HUES48 (cell line): Measurements from ENCODE around the gene VGLL4.

Experiments
- H3K27ac ChIP-seq: one replicate; pipeline ENCODE4 v1.7.0; 2013; ENCODE audit warnings: low read depth, low read length, inconsistent platforms
- H3K27me3 ChIP-seq: 2 replicates; pipeline ENCODE4 v1.6.1; 2013; ENCODE audit warnings: mild to moderate bottlenecking, low read length; ENCODE audit not compliant: control insufficient read depth, insufficient read depth
- H3K36me3 ChIP-seq: 2 replicates; pipeline ENCODE4 v1.6.1; 2013; ENCODE audit warnings: low read length; ENCODE audit not compliant: control insufficient read depth, insufficient read depth
- H3K4me1 ChIP-seq: 2 replicates; pipeline ENCODE4 v1.6.1; 2013; ENCODE audit warnings: mild to moderate bottlenecking, low read length; ENCODE audit not compliant: control insufficient read depth, insufficient read depth
- H3K4me3 ChIP-seq: 2 replicates; pipeline ENCODE4 v1.5.1; 2013; ENCODE audit warnings: mild to moderate bottlenecking, low read depth, low read length
- H3K9ac ChIP-seq: 2 replicates; pipeline ENCODE4 v1.6.1; 2013; ENCODE audit warnings: mild to moderate bottlenecking, low read depth, low read length, moderate library complexity
- H3K9me3 ChIP-seq: 2 replicates; pipeline ENCODE4 v1.6.1; 2013; ENCODE audit warnings: low read length; ENCODE audit not compliant: control insufficient read depth, insufficient read depth

VGLL4 gene

GRCh38 chr3:11555211-11555782, 88.4 kb downstream of the VGLL4 start:
- Histone ChIP-seq H3K9me3 (no peaks in the 10 kb centered on the region), H3K36me3 (peaks cover 42% of the 10 kb centered on the region), H3K4me3 (no peak overlapping the region), H3K4me1 (0 out of 2 replicates have a peak, but pooled peaks cover 2% of the 10 kb centered on the region), H3K9ac (no peak overlapping the region), H3K27ac (no peak overlapping the region), H3K27me3 (no peaks in the 10 kb centered on the region)

- Histone ChIP-seq H3K9me3 (no peaks in the 10 kb centered on the region), H3K9ac (no peak overlapping the region), H3K4me3 (no peak overlapping the region), H3K27me3 (no peaks in the 10 kb centered on the region), H3K4me1 (0 out of 2 replicates have a peak, but pooled peaks cover 2% of the 10 kb centered on the region), H3K36me3 (peaks cover 42% of the 10 kb centered on the region), H3K27ac (no peak overlapping the region)
Observed at GRCh38 chr3:11554666-11555065, 89.0 kb downstream of the VGLL4 start.

DNA sequence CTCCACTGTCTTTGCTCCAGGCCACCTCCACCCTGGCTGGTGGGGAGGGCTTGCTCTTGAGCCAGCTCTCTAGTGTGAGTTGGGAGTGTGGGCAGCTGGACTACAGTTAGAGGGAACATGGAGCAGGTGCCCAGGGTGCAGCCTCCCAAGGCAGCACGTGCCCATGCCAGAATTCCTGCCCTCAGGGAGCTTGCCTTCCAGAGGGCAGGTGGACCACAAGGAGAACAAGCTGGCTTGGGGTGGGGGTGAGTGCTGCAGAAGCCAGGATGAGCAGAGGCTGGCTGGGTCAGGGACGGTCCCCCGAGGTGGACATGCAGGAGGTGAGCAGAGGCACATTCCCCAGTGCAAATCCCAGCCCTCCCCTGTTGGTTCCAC, 89.5 kb downstream of the VGLL4 start:
- Histone ChIP-seq H3K9me3 (no peaks in the 10 kb centered on the region), H3K9ac (no peak overlapping the region), H3K4me1 (0 out of 2 replicates have a peak, but pooled peaks cover 2% of the 10 kb centered on the region), H3K4me3 (no peak overlapping the region), H3K27me3 (no peaks in the 10 kb centered on the region), H3K36me3 (peaks cover 38% of the 10 kb centered on the region), H3K27ac (no peak overlapping the region)

DNA sequence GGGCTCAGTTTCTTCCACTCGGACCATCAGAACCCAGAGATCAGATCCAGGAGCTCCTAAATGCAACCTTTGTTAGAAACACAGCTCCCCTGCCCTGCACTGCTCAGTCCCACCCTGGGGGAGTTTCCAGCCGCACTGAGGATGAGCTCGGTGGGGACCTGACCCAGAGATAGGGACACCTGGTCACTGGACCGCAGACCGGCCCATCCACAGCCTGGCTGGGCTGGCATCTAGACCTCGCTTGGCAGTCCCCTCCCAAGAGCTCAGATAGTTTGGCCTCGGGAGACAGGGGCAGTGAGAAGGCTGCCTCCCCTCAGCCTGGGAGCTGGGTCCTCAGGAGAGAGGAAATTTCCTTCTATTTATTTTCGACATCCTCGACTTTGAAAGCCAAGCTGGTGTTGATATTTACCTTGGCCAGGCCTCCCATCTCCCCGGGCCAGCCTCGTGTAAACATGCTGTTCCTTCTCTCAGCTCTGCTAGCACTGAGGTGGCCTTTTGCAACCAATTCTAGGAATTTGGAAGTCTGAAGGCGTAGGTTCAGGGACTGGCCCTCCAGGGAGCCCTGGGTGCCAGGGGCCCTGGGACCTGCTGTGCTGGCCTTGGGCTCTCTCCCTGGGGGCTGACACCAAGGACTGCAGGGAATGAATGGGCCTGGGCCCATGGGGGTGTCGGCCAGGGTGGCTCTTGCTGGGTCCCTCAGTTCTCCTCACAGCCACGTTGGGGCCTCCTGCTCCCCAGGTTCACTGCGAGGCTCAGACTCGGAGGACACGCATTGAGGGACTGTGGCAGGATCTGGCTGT, 90.1 kb downstream of the VGLL4 start:
- Histone ChIP-seq H3K4me3 (no peak overlapping the region), H3K27me3 (no peaks in the 10 kb centered on the region), H3K9me3 (no peaks in the 10 kb centered on the region), H3K27ac (no peak overlapping the region), H3K9ac (no peak overlapping the region), H3K4me1 (0 out of 2 replicates have a peak, but pooled peaks cover 2% of the 10 kb centered on the region), H3K36me3 (peaks cover 33% of the 10 kb centered on the region)

DNA sequence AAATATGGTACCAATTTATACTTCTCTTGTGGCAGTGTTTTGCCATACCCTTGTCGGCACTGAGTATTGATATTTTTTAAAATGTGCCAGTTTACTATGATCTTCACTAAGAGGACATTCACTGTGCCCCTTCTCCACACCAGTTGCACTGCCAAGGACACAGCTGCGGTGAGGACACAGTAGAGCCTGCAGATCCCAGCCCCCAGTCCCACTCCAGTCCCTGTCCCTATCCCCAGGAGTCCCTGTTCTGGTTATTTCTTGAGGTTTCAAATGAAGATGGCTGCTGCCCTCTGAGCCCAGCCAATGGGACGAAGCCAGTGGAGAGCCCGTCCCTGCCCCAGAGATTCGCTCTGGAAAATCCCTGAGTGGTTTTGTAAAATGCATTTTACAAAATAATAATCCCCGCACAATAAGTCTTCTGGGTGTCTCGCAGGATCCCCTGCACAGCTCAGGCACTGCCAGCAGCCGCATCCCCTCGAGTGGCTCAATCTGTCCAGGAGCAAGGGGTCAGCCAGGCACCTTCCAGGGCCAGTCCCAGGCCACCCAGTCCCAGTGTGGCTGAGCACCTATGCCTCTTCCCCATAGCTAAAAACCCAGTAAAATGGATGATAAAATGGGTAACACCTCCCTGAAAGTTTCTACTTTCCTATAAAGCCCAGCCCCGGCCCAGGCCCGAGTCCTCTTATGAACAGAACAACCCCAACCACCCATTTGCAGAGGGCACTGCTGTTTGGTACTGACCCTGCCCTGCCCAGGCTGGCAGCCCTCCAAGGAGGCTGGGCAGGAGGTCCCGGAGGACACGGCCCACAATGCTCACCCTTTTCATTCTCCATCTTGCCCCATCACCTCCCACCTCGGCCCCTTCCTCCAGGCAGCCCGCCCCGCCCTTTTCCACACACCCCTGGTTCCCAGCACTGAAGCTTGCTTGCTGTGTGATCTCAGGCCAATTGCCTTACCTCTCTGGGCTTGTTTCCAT, 91.1 kb downstream of the VGLL4 start:
- Histone ChIP-seq H3K4me1 (0 out of 2 replicates have a peak, but pooled peaks cover 2% of the 10 kb centered on the region), H3K36me3 (peaks cover 23% of the 10 kb centered on the region), H3K27ac (no peak overlapping the region), H3K9me3 (no peaks in the 10 kb centered on the region), H3K27me3 (no peaks in the 10 kb centered on the region), H3K4me3 (no peak overlapping the region), H3K9ac (no peak overlapping the region)

DNA sequence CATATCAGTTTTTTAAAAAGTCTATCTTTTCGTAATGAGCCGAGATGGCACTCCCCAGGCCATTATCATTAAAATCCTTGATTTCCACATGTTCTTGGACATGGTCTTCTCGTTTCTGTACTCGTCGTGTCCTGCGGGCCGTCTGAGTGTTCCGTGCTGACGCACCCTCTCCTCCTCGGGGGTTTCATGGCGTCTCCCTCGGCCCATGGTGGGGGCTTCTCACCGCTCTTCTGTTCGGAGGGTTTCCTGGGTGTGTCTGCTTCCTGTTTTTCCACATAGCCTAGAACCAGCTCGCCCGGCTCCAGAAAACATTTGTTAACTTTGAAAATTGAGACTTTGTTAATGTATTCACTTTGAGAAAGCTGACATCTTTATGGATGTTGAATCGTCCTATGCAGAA, 92.7 kb downstream of the VGLL4 start:
- no peak overlapping the region for H3K27ac ChIP-seq
- no peaks in the 10 kb centered on the region for H3K27me3 ChIP-seq

GRCh38 chr3:11549580-11550140, 94.1 kb downstream of the VGLL4 start:
- H3K36me3 ChIP-seq = no peaks in the 10 kb centered on the region
- H3K27me3 ChIP-seq = no peaks in the 10 kb centered on the region
- no peaks in the 10 kb centered on the region for H3K4me1 ChIP-seq
- H3K9ac ChIP-seq = no peak overlapping the region
- H3K9me3 ChIP-seq = no peaks in the 10 kb centered on the region
- no peak overlapping the region for H3K27ac ChIP-seq
- H3K4me3 ChIP-seq = no peak overlapping the region

More for the DNA sequence above, 92.7 kb downstream of the VGLL4 start:
- Histone ChIP-seq H3K9me3 (no peaks in the 10 kb centered on the region), H3K9ac (no peak overlapping the region), H3K4me3 (no peak overlapping the region), H3K4me1 (no peaks in the 10 kb centered on the region), H3K36me3 (peaks cover 9% of the 10 kb centered on the region)

GRCh38 chr3:11548721-11549131, 95.0 kb downstream of the VGLL4 start:
- Histone ChIP-seq H3K4me3 (no peak overlapping the region), H3K9me3 (no peaks in the 10 kb centered on the region), H3K36me3 (no peaks in the 10 kb centered on the region), H3K27me3 (no peaks in the 10 kb centered on the region), H3K9ac (no peak overlapping the region), H3K27ac (no peak overlapping the region), H3K4me1 (no peaks in the 10 kb centered on the region)

- Histone ChIP-seq H3K4me1 (no peaks in the 10 kb centered on the region), H3K27me3 (no peaks in the 10 kb centered on the region), H3K9me3 (no peaks in the 10 kb centered on the region), H3K27ac (no peak overlapping the region), H3K4me3 (no peak overlapping the region), H3K36me3 (no peaks in the 10 kb centered on the region), H3K9ac (no peak overlapping the region)
Observed at GRCh38 chr3:11547498-11547897, 96.2 kb downstream of the VGLL4 start.

GRCh38 chr3:11546657-11547302, 96.9 kb downstream of the VGLL4 start:
- H3K27me3 ChIP-seq = no peaks in the 10 kb centered on the region
- H3K36me3 ChIP-seq = no peaks in the 10 kb centered on the region
- H3K4me3 ChIP-seq = no peak overlapping the region
- H3K4me1 ChIP-seq = no peaks in the 10 kb centered on the region
- H3K27ac ChIP-seq = no peak overlapping the region
- no peaks in the 10 kb centered on the region for H3K9me3 ChIP-seq
- no peak overlapping the region for H3K9ac ChIP-seq
